Urothelium cell line (cell line): ENCODE measurements around the gene MED27.

Experiments used
- DNase-seq: peaks from one replicate; pipeline ENCODE4 v3.0.0; 2011; ENCODE audit warnings: low spot score, mixed read lengths
- FAIRE-seq: peaks from 2 replicates; lab custom pipeline; 2011; peaks lifted over from hg19 to GRCh38; lab: Jason Lieb, UNC

The MED27 gene

GRCh38 chr9:132044176-132044875, 35.3 kb downstream of the MED27 start:
- FAIRE-seq, result no peak
- no peak for DNase-seq

- no peak for FAIRE-seq
- DNase-seq, result no peak
These were observed 36.0 kb downstream of the MED27 start for GRCh38 chr9:132043708-132044107.

GRCh38 chr9:132042324-132042723, 37.3 kb downstream of the MED27 start:
- DNase-seq, result peak; percentile 76
- no peak for FAIRE-seq

- FAIRE-seq (no peak), DNase-seq (no peak)
These were observed 37.9 kb downstream of the MED27 start for GRCh38 chr9:132041798-132042197.

GRCh38 chr9:132040808-132041207, 38.9 kb downstream of the MED27 start:
- FAIRE-seq, result no peak

GRCh38 chr9:132040246-132040645, 39.4 kb downstream of the MED27 start:
- no peak for FAIRE-seq
- DNase-seq, result no peak

More at GRCh38 chr9:132040808-132041207, 38.9 kb downstream of the MED27 start:
- DNase-seq, result no peak

GRCh38 chr9:132039284-132039683, 40.4 kb downstream of the MED27 start:
- FAIRE-seq (no peak), DNase-seq (no peak)

- DNase-seq (no peak), FAIRE-seq (no peak)
These were observed 42.2 kb downstream of the MED27 start for GRCh38 chr9:132037458-132037857.

- FAIRE-seq, result no peak
These were observed 43.1 kb downstream of the MED27 start for GRCh38 chr9:132036521-132036920.

GRCh38 chr9:132035679-132036078, 44.0 kb downstream of the MED27 start:
- FAIRE-seq, result no peak
- no peak for DNase-seq

More at GRCh38 chr9:132036521-132036920, 43.1 kb downstream of the MED27 start:
- DNase-seq, result no peak

GRCh38 chr9:132032238-132032950, 47.3 kb downstream of the MED27 start:
- DNase-seq (no peak), FAIRE-seq (no peak)

GRCh38 chr9:132031467-132032237, 48.0 kb downstream of the MED27 start:
- no peak for FAIRE-seq
- no peak for DNase-seq

GRCh38 chr9:132030626-132031325, 48.9 kb downstream of the MED27 start:
- FAIRE-seq, result no peak
- no peak for DNase-seq

GRCh38 chr9:132027752-132028663, 51.7 kb downstream of the MED27 start:
- no peak for DNase-seq

GRCh38 chr9:132026932-132027585, 52.6 kb downstream of the MED27 start:
- no peak for FAIRE-seq
- no peak for DNase-seq

More at GRCh38 chr9:132027752-132028663, 51.7 kb downstream of the MED27 start:
- FAIRE-seq, result no peak

- FAIRE-seq, result no peak
These were observed 53.9 kb downstream of the MED27 start for GRCh38 chr9:132025766-132026165.

GRCh38 chr9:132024589-132024988, 55.1 kb downstream of the MED27 start:
- no peak for FAIRE-seq
- no peak for DNase-seq

More at GRCh38 chr9:132025766-132026165, 53.9 kb downstream of the MED27 start:
- DNase-seq, result no peak

GRCh38 chr9:132023419-132024180, 56.1 kb downstream of the MED27 start:
- no peak for DNase-seq
- no peak for FAIRE-seq
